Measurements from ENCODE around the gene TEAD4.

DNA sequence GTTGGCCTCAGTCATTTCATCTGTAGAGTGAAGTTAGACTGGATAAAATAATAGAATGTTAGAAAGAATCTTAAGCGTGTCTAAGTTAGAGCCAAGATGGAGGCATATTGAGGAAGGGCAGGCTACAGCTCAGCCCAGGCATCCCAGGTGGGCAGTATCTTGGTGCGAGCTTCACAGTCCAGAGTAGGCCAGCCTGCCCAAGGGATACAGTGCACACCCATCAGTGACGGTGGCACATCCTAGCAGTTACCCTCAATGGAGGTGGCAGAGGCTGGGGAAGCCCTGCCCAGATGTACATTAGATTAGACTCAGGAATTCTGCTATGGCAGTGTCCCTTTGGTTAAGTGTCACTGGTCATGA lies 47.0 kb upstream of the TEAD4 start:
- TF ChIP-seq, protein P1, sequence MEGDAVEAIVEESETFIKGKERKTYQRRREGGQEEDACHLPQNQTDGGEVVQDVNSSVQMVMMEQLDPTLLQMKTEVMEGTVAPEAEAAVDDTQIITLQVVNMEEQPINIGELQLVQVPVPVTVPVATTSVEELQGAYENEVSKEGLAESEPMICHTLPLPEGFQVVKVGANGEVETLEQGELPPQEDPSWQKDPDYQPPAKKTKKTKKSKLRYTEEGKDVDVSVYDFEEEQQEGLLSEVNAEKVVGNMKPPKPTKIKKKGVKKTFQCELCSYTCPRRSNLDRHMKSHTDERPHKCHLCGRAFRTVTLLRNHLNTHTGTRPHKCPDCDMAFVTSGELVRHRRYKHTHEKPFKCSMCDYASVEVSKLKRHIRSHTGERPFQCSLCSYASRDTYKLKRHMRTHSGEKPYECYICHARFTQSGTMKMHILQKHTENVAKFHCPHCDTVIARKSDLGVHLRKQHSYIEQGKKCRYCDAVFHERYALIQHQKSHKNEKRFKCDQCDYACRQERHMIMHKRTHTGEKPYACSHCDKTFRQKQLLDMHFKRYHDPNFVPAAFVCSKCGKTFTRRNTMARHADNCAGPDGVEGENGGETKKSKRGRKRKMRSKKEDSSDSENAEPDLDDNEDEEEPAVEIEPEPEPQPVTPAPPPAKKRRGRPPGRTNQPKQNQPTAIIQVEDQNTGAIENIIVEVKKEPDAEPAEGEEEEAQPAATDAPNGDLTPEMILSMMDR (conservative IDR thresholded peaks at IDR 0.05 in 1 of 2, IDR thresholded peaks at IDR 0.05 in 1 of 2; ENCODE audit: extremely low read depth in 1 of 2, insufficient read depth in 1 of 2, low read depth in 1 of 2, low read length in 2 of 2), result no peak
- TF ChIP-seq EZH2 (IDR thresholded peaks at IDR 0.05; ENCODE audit: borderline replicate concordance, low read length), result no peak

Measured in mammary epithelial cell (primary cell).